Hepatocyte (in vitro differentiated cells): Measurements from ENCODE around the gene ACTA2.

Experiments
- CTCF ChIP-seq: fragments of 200-600 bp; sonication (generic); IDR thresholded peaks from 2 replicates; pipeline ENCODE4 v1.5.1; 2016; ENCODE audit warnings: antibody characterized with exemption, mild to moderate bottlenecking; ENCODE audit not compliant: poor library complexity
- EZH2phosphoT487 ChIP-seq: fragments of 200-600 bp; sonication (generic); IDR thresholded peaks from one replicate; pipeline ENCODE4 v1.6.1; 2018; ENCODE audit warnings: antibody characterized with exemption, mild to moderate bottlenecking, low read depth, moderate library complexity; ENCODE audit not compliant: unreplicated experiment, severe bottlenecking

GRCh38 chr10:88974446-88975376 is 22.1 kb upstream of the ACTA2 start:
- TF ChIP-seq EZH2phosphoT487, result no peak
- TF ChIP-seq CTCF, result no peak
